ENCODE results near the gene COG3. TPM values are rescaled to one million over a fixed set of nuclear protein-coding genes. Genes with fewer than 3 reads are reported as not detected.

The COG3 gene
- total RNA-seq, 1 donor from 2014 or later = 38.3 TPM

GRCh38 chr13:45479661-45480060, 14.9 kb downstream of the COG3 start:
- DNase-seq (ENCODE audit: low spot score in 2 of 2, unreplicated experiment in 2 of 2) = no peak
- no peaks in the 10 kb centered on the region for H3K27me3 Mint-ChIP-seq (ENCODE audit: low read depth)
- peaks cover 32% of the 10 kb centered on the region for H3K36me3 Mint-ChIP-seq
- no peak overlapping the region for H3K27ac Mint-ChIP-seq
- no peaks in the 10 kb centered on the region for H3K9me3 Mint-ChIP-seq
- no peak overlapping the region for H3K4me3 Mint-ChIP-seq
- TF ChIP-seq, protein P1, sequence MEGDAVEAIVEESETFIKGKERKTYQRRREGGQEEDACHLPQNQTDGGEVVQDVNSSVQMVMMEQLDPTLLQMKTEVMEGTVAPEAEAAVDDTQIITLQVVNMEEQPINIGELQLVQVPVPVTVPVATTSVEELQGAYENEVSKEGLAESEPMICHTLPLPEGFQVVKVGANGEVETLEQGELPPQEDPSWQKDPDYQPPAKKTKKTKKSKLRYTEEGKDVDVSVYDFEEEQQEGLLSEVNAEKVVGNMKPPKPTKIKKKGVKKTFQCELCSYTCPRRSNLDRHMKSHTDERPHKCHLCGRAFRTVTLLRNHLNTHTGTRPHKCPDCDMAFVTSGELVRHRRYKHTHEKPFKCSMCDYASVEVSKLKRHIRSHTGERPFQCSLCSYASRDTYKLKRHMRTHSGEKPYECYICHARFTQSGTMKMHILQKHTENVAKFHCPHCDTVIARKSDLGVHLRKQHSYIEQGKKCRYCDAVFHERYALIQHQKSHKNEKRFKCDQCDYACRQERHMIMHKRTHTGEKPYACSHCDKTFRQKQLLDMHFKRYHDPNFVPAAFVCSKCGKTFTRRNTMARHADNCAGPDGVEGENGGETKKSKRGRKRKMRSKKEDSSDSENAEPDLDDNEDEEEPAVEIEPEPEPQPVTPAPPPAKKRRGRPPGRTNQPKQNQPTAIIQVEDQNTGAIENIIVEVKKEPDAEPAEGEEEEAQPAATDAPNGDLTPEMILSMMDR (IDR thresholded peaks at IDR 0.05; ENCODE audit: unreplicated experiment) = no peak
- no peaks in the 10 kb centered on the region for H3K4me1 Mint-ChIP-seq

DNA sequence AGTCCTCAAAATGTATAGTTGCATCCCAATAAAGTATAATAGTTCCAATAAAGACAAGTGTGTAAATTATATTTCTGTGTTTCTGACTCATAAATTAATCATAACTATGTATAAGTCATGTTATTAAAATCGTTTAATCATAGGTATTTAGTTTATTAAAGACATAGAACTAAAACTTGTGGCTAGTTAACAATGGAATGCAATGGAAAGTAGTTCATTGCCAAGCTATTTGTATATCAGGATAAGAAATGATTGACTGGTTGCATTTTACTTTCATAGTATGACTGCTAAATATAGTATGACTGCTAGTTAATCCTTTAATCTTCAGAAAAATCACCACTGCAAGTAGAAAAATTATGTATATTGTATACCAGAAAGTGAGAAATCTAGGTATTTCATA, 16.9 kb downstream of the COG3 start:
- Mint-ChIP-seq H3K9me3 (peaks cover 4% of the 10 kb centered on the region), H3K27ac (no peak overlapping the region), H3K36me3 (peaks cover 38% of the 10 kb centered on the region), H3K27me3 (ENCODE audit: low read depth) (no peaks in the 10 kb centered on the region), H3K4me3 (no peak overlapping the region), H3K4me1 (no peaks in the 10 kb centered on the region)
- no peak for DNase-seq (ENCODE audit: low spot score in 2 of 2, unreplicated experiment in 2 of 2)
- TF ChIP-seq, protein P1 (IDR thresholded peaks at IDR 0.05; ENCODE audit: unreplicated experiment) = no peak

DNA sequence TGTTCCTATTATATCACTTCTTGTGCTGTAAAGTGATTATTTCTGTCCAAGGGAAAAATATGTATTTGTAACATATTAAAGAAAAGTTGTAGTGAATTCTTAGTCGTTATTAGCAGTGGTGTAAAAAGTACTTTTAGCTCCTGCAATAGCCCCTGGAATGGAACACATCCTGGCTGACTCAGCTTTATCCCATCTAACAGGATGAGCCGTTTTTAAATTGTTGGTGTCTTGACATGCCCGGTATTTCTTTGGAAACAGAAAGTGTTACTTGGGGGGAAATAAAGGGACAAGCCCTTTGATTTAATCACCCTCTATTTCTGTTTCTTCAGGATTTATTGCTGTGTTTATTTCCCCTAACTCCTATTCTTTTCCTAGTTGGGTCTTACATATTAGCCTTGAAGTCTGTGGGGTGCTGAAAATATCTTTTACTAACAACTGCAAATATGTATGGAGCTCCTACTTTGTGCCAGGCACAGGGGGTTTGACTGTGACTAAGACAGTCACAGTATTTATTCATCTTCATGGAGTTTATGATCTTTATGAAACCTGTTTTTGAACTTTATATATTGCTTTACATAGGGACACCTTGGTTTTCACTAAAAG, 17.9 kb downstream of the COG3 start:
- Mint-ChIP-seq H3K4me3 (no peak overlapping the region), H3K9me3 (peaks cover 6% of the 10 kb centered on the region), H3K27ac (peak overlapping the region; percentile 23), H3K36me3 (peaks cover 46% of the 10 kb centered on the region), H3K27me3 (ENCODE audit: low read depth) (no peaks in the 10 kb centered on the region), H3K4me1 (no peaks in the 10 kb centered on the region)
- DNase-seq (ENCODE audit: low spot score in 2 of 2, unreplicated experiment in 2 of 2) = no peak
- TF ChIP-seq, protein P1 (IDR thresholded peaks at IDR 0.05; ENCODE audit: unreplicated experiment) = no peak

- Mint-ChIP-seq H3K4me3 (no peak overlapping the region), H3K27me3 (ENCODE audit: low read depth) (no peaks in the 10 kb centered on the region), H3K36me3 (peaks cover 47% of the 10 kb centered on the region), H3K4me1 (no peaks in the 10 kb centered on the region), H3K27ac (no peak overlapping the region), H3K9me3 (peaks cover 6% of the 10 kb centered on the region)
- TF ChIP-seq, protein P1 (IDR thresholded peaks at IDR 0.05; ENCODE audit: unreplicated experiment) = no peak
- DNase-seq (ENCODE audit: low spot score in 2 of 2, unreplicated experiment in 2 of 2) = no peak
Observed at GRCh38 chr13:45487604-45488003, 22.9 kb downstream of the COG3 start.

- Mint-ChIP-seq H3K4me3 (no peak overlapping the region), H3K9me3 (peaks cover 6% of the 10 kb centered on the region), H3K27ac (no peak overlapping the region), H3K27me3 (ENCODE audit: low read depth) (no peaks in the 10 kb centered on the region), H3K4me1 (no peaks in the 10 kb centered on the region), H3K36me3 (peaks cover 34% of the 10 kb centered on the region)
- TF ChIP-seq, protein P1 (IDR thresholded peaks at IDR 0.05; ENCODE audit: unreplicated experiment) = peak; percentile 20
- DNase-seq (ENCODE audit: low spot score in 2 of 2, unreplicated experiment in 2 of 2) = no peak
Observed at GRCh38 chr13:45490068-45490467, 25.3 kb downstream of the COG3 start.

GRCh38 chr13:45492538-45492937, 27.8 kb downstream of the COG3 start:
- no peak for DNase-seq (ENCODE audit: low spot score in 2 of 2, unreplicated experiment in 2 of 2)
- peaks cover 7% of the 10 kb centered on the region for H3K9me3 Mint-ChIP-seq
- H3K4me3 Mint-ChIP-seq = no peak overlapping the region
- H3K36me3 Mint-ChIP-seq = peaks cover 28% of the 10 kb centered on the region
- no peaks in the 10 kb centered on the region for H3K27me3 Mint-ChIP-seq (ENCODE audit: low read depth)
- no peak overlapping the region for H3K27ac Mint-ChIP-seq
- H3K4me1 Mint-ChIP-seq = no peaks in the 10 kb centered on the region
- TF ChIP-seq, protein P1 (IDR thresholded peaks at IDR 0.05; ENCODE audit: unreplicated experiment) = no peak
